Astrocyte (in vitro differentiated cells and primary cell): ENCODE data around the gene MLST8. TPM values are rescaled to one million over a fixed set of nuclear protein-coding genes. Genes with fewer than 3 reads are reported as not detected.
A peak's percentile ranks its signal among the peaks of the same experiment; 100 is the strongest.

Experiments
- DNase-seq: peaks from one replicate; pipeline ENCODE4 v3.0.0-alpha.2; 2010; ENCODE audit warnings: low read depth
- FAIRE-seq: peaks from 2 replicates; lab custom pipeline; 2011; peaks lifted over from hg19 to GRCh38; lab: Jason Lieb, UNC
- H2AFZ ChIP-seq: 2 replicates; pipeline ENCODE4 v1.6.0; 2012; ENCODE audit warnings: low read depth, low read length, inconsistent platforms
- H3K27ac ChIP-seq: 2 replicates; pipeline ENCODE4 v1.5.1; 2011; ENCODE audit warnings: low read depth, low read length, inconsistent platforms
- H3K27me3 ChIP-seq: 2 replicates; pipeline ENCODE4 v1.6.0; 2011; ENCODE audit warnings: low read length, inconsistent platforms; ENCODE audit not compliant: insufficient read depth
- H3K36me3 ChIP-seq: 2 replicates; pipeline ENCODE4 v1.5.1; 2011; ENCODE audit warnings: low read length, inconsistent platforms; ENCODE audit not compliant: insufficient read depth
- H3K4me1 ChIP-seq: 2 replicates; pipeline ENCODE4 v1.5.1; 2011; ENCODE audit warnings: low read length, inconsistent platforms; ENCODE audit not compliant: insufficient read depth
- H3K4me2 ChIP-seq: 2 replicates; pipeline ENCODE4 v1.6.0; 2012; ENCODE audit warnings: low read length, inconsistent platforms
- H3K4me3 ChIP-seq: 2 replicates; pipeline ENCODE4 v1.5.1; 2011; ENCODE audit warnings: low read depth, mild to moderate bottlenecking, low read length, inconsistent platforms; ENCODE audit not compliant: insufficient read depth
- H3K79me2 ChIP-seq: 2 replicates; pipeline ENCODE4 v1.6.0; 2012; ENCODE audit warnings: mild to moderate bottlenecking, low read length, inconsistent platforms; ENCODE audit not compliant: insufficient read depth
- H3K9ac ChIP-seq: 2 replicates; pipeline ENCODE4 v1.6.0; 2012; ENCODE audit warnings: mild to moderate bottlenecking, low read length, inconsistent platforms
- H3K9me3 ChIP-seq: 2 replicates; pipeline ENCODE4 v1.5.1; 2012; ENCODE audit warnings: low read depth, mild to moderate bottlenecking, low read length, inconsistent platforms; ENCODE audit not compliant: insufficient read depth
- H4K20me1 ChIP-seq: 2 replicates; pipeline ENCODE4 v1.6.0; 2012; ENCODE audit warnings: low read length, inconsistent platforms; ENCODE audit not compliant: insufficient read depth
- H3K27ac Mint-ChIP-seq: one replicate; pipeline ENCODE4 v1.8.0; 2021; ENCODE audit warnings: mild to moderate bottlenecking, mixed read lengths; ENCODE audit not compliant: unreplicated experiment
- H3K27me3 Mint-ChIP-seq: one replicate; pipeline ENCODE4 v1.8.0; 2021; ENCODE audit warnings: low read depth, mixed read lengths; ENCODE audit not compliant: unreplicated experiment
- H3K36me3 Mint-ChIP-seq: one replicate; pipeline ENCODE4 v1.8.0; 2021; ENCODE audit warnings: low read depth, mixed read lengths; ENCODE audit not compliant: unreplicated experiment
- H3K4me1 Mint-ChIP-seq: one replicate; pipeline ENCODE4 v1.8.0; 2021; ENCODE audit warnings: low read depth, mixed read lengths; ENCODE audit not compliant: unreplicated experiment
- H3K4me3 Mint-ChIP-seq: one replicate; pipeline ENCODE4 v1.8.0; 2021; ENCODE audit warnings: mild to moderate bottlenecking, moderate library complexity, mixed read lengths; ENCODE audit not compliant: unreplicated experiment
- H3K9me3 Mint-ChIP-seq: one replicate; pipeline ENCODE4 v1.8.0; 2021; ENCODE audit warnings: mild to moderate bottlenecking, mixed read lengths; ENCODE audit not compliant: unreplicated experiment
- CTCF ChIP-seq: IDR thresholded peaks from 2 replicates; pipeline ENCODE4 v1.5.1; 2011; ENCODE audit warnings: low read depth, mild to moderate bottlenecking, inconsistent platforms, low read length, moderate library complexity; ENCODE audit not compliant: insufficient read depth
- EZH2 ChIP-seq: IDR thresholded peaks from 2 replicates; pipeline ENCODE4 v1.6.1; 2012; ENCODE audit warnings: mild to moderate bottlenecking, low read length, inconsistent platforms; ENCODE audit not compliant: insufficient read depth
- total RNA-seq: library from RNA; stranded (reverse); gene quantifications from 2 replicates; pipeline ENCODE4 v1.2.1, GENCODE V29; 2021

MLST8 gene
- total RNA-seq, 1 donor from 2014 or later, result 34.7 TPM

DNA sequence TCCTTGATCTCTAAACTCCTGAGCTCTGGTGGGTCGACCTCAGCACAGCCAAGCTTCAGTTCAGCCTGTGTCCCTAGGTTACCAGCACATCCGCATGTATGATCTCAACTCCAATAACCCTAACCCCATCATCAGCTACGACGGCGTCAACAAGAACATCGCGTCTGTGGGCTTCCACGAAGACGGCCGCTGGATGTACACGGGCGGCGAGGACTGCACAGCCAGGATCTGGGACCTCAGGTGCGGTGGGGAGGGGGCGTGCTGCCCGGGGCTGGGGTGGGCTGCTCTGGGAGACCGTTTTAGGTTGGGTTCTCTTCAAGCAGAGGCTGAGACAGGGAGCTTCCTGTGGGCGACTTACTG, 1.1 kb downstream of the MLST8 start:
- peaks cover 11% of the 10 kb centered on the region for H3K4me1 ChIP-seq
- no peak for DNase-seq
- peak overlapping the region; percentile 96 for H3K9ac ChIP-seq
- peak overlapping the region; percentile 81 for H3K4me3 Mint-ChIP-seq
- peaks cover 7% of the 10 kb centered on the region for H3K9me3 Mint-ChIP-seq
- TF ChIP-seq CTCF (no peak), EZH2 (no peak)
- H3K27ac Mint-ChIP-seq, result peak overlapping the region; percentile 4
- H3K4me1 Mint-ChIP-seq, result peaks cover 4% of the 10 kb centered on the region
- H3K9me3 ChIP-seq, result no peaks in the 10 kb centered on the region
- peaks cover 4% of the 10 kb centered on the region for H3K36me3 Mint-ChIP-seq
- peak overlapping the region; percentile 100 for H3K4me2 ChIP-seq
- H3K27me3 ChIP-seq, result no peaks in the 10 kb centered on the region
- H3K79me2 ChIP-seq, result peaks cover 18% of the 10 kb centered on the region
- no peak overlapping the region for H2AFZ ChIP-seq
- peak overlapping the region; percentile 81 for H3K4me3 ChIP-seq
- H3K36me3 ChIP-seq, result no peaks in the 10 kb centered on the region
- no peak for FAIRE-seq
- peaks cover 9% of the 10 kb centered on the region for H3K27me3 Mint-ChIP-seq
- H4K20me1 ChIP-seq, result peaks cover 11% of the 10 kb centered on the region
- H3K27ac ChIP-seq, result no peak overlapping the region

DNA sequence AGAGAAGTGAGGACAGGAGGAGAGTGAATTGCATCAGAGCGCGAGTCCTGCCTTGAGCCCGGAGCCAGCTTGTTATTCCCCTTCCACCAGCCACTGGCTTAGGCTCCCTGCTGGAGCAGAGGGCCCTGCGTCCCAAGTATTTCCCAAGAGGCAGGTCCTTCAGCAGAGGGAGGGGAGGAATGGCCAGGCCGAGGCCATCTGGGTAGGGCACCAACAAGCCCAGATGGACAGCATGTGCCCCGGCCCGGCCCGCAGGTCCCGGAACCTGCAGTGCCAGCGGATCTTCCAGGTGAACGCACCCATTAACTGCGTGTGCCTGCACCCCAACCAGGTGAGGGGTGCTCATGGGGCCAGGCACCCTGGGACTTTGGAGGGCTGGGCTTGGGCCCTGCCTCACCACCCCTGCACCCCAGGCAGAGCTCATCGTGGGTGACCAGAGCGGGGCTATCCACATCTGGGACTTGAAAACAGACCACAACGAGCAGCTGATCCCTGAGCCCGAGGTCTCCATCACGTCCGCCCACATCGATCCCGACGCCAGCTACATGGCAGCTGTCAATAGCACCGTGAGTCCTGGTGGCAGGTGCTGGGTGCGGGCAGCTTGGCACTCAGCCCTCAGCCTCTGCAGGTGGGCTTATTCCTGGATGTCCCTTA, 1.7 kb downstream of the MLST8 start:
- peak overlapping the region; percentile 100 for H3K4me2 ChIP-seq
- Mint-ChIP-seq H3K27me3 (peaks cover 7% of the 10 kb centered on the region), H3K36me3 (peaks cover 4% of the 10 kb centered on the region), H3K9me3 (peaks cover 4% of the 10 kb centered on the region), H3K4me3 (peak overlapping the region; percentile 81), H3K4me1 (peaks cover 4% of the 10 kb centered on the region), H3K27ac (no peak overlapping the region)
- no peak overlapping the region for H3K27ac ChIP-seq
- peaks cover 22% of the 10 kb centered on the region for H3K79me2 ChIP-seq
- FAIRE-seq (no peak), DNase-seq (no peak)
- no peak overlapping the region for H3K4me3 ChIP-seq
- no peaks in the 10 kb centered on the region for H3K36me3 ChIP-seq
- no peak overlapping the region for H3K9ac ChIP-seq
- peaks cover 11% of the 10 kb centered on the region for H4K20me1 ChIP-seq
- H3K27me3 ChIP-seq, result no peaks in the 10 kb centered on the region
- H2AFZ ChIP-seq, result no peak overlapping the region
- H3K4me1 ChIP-seq, result peaks cover 11% of the 10 kb centered on the region
- TF ChIP-seq EZH2, result no peak
- TF ChIP-seq CTCF, result no peak
- no peaks in the 10 kb centered on the region for H3K9me3 ChIP-seq

- H3K4me3 ChIP-seq, result no peak overlapping the region
- H3K4me1 ChIP-seq, result peaks cover 19% of the 10 kb centered on the region
- no peak for DNase-seq
- no peaks in the 10 kb centered on the region for H3K9me3 Mint-ChIP-seq
- H3K9me3 ChIP-seq, result no peaks in the 10 kb centered on the region
- H3K27ac ChIP-seq, result no peak overlapping the region
- H2AFZ ChIP-seq, result no peak overlapping the region
- peaks cover 10% of the 10 kb centered on the region for H3K4me1 Mint-ChIP-seq
- H3K36me3 ChIP-seq, result no peaks in the 10 kb centered on the region
- H4K20me1 ChIP-seq, result peaks cover 21% of the 10 kb centered on the region
- FAIRE-seq, result no peak
- TF ChIP-seq EZH2 (no peak), CTCF (no peak)
- H3K36me3 Mint-ChIP-seq, result peaks cover 4% of the 10 kb centered on the region
- H3K27ac Mint-ChIP-seq, result peak overlapping the region; percentile 41
- peaks cover 2% of the 10 kb centered on the region for H3K27me3 Mint-ChIP-seq
- no peaks in the 10 kb centered on the region for H3K27me3 ChIP-seq
- H3K9ac ChIP-seq, result no peak overlapping the region
- no peak overlapping the region for H3K4me2 ChIP-seq
- H3K4me3 Mint-ChIP-seq, result peak overlapping the region; percentile 68
- peaks cover 31% of the 10 kb centered on the region for H3K79me2 ChIP-seq
Measured at GRCh38 chr16:2207872-2208271, 2.6 kb downstream of the MLST8 start.
